Astrocyte (in vitro differentiated cells and primary cell): ENCODE results near the gene WIF1.

ENCODE experiments used
- EZH2 ChIP-seq: IDR thresholded peaks from 2 replicates; pipeline ENCODE4 v1.6.1; 2012; ENCODE audit warnings: mild to moderate bottlenecking, low read length, inconsistent platforms; ENCODE audit not compliant: insufficient read depth
- TF ChIP-seq, protein P1 (sequence below): IDR thresholded peaks from 2 replicates; pipeline ENCODE4 v1.5.1; 2011; ENCODE audit warnings: low read depth, mild to moderate bottlenecking, inconsistent platforms, low read length, moderate library complexity; ENCODE audit not compliant: insufficient read depth

GRCh38 chr12:65010437-65010836, 110.7 kb downstream of the WIF1 start:
- TF ChIP-seq, protein P1, sequence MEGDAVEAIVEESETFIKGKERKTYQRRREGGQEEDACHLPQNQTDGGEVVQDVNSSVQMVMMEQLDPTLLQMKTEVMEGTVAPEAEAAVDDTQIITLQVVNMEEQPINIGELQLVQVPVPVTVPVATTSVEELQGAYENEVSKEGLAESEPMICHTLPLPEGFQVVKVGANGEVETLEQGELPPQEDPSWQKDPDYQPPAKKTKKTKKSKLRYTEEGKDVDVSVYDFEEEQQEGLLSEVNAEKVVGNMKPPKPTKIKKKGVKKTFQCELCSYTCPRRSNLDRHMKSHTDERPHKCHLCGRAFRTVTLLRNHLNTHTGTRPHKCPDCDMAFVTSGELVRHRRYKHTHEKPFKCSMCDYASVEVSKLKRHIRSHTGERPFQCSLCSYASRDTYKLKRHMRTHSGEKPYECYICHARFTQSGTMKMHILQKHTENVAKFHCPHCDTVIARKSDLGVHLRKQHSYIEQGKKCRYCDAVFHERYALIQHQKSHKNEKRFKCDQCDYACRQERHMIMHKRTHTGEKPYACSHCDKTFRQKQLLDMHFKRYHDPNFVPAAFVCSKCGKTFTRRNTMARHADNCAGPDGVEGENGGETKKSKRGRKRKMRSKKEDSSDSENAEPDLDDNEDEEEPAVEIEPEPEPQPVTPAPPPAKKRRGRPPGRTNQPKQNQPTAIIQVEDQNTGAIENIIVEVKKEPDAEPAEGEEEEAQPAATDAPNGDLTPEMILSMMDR, result no peak
- TF ChIP-seq EZH2, result no peak
